PFSK-1 (cell line): ENCODE measurements around the gene FRMPD4.

Source experiments
- FOXP2 ChIP-seq: optimal IDR thresholded peaks from 2 replicates; pipeline ENCODE3; 2011; ENCODE audit warnings: borderline replicate concordance, control low read depth, inconsistent platforms; ENCODE audit not compliant: insufficient read depth; ENCODE audit errors: extremely low read length, extremely low read depth
- POLR2AphosphoS5 ChIP-seq: IDR thresholded peaks from 2 replicates; pipeline ENCODE4 v1.6.1; 2012; ENCODE audit warnings: low read depth, mild to moderate bottlenecking, control low read depth, low read length, moderate library complexity
- REST ChIP-seq, 2 experiments: IDR thresholded peaks; 2 replicates each; pipeline versions ENCODE4 v1.6.1 to v1.8.0; 2011 to 2012; ENCODE audit warnings: low read depth in 2 of 2, low read length in 2 of 2, control low read depth in 1 of 2, inconsistent platforms in 1 of 2, mild to moderate bottlenecking in 1 of 2, moderate library complexity in 1 of 2; ENCODE audit not compliant: insufficient read depth in 1 of 2
- SIN3A ChIP-seq: IDR thresholded peaks from 2 replicates; pipeline ENCODE4 v1.6.1; 2012; ENCODE audit warnings: mild to moderate bottlenecking, low read length, moderate library complexity, borderline replicate concordance; ENCODE audit not compliant: insufficient read depth
- TAF1 ChIP-seq: IDR thresholded peaks from 2 replicates; pipeline ENCODE4 v1.6.1; 2012; ENCODE audit warnings: low read length, control low read depth, borderline replicate concordance; ENCODE audit not compliant: insufficient read depth

GRCh38 chrX:12434493-12434892, 296.2 kb downstream of the FRMPD4 start:
- TF ChIP-seq REST (IDR thresholded peaks at IDR 0.05; ENCODE audit: insufficient read depth in 1 of 2, low read depth in 2 of 2, low read length in 2 of 2) (no peak), POLR2AphosphoS5 (no peak), SIN3A (no peak), TAF1 (no peak), FOXP2 (no peak)
